K562 (cell line): ENCODE data around the gene GNG7. TPM values are rescaled to one million over a fixed set of nuclear protein-coding genes. Genes with fewer than 3 reads are reported as not detected.
A peak's percentile ranks its signal among the peaks of the same experiment; 100 is the strongest.

ENCODE experiments used
- CBFA2T3 ChIP-seq: fragments of 450-650 bp; IDR thresholded peaks from 2 replicates; pipeline ENCODE4 v1.6.1; 2017
- DDX20 ChIP-seq: fragments of 450-650 bp; IDR thresholded peaks from 2 replicates; pipeline ENCODE4 v1.6.1; 2016; ENCODE audit warnings: missing genetic modification characterization, low read depth, mild to moderate bottlenecking, missing compliant biosample characterization, moderate library complexity
- HDAC8 ChIP-seq: fragments of 450-650 bp; IDR thresholded peaks from 2 replicates; pipeline ENCODE4 v1.6.1; 2016; ENCODE audit warnings: mild to moderate bottlenecking, missing genetic modification characterization, moderate library complexity, missing compliant biosample characterization
- HNRNPLL ChIP-seq: fragments of 200-400 bp; formaldehyde crosslinking; IDR thresholded peaks from 2 replicates; pipeline ENCODE4 v1.6.1; 2017; ENCODE audit warnings: low read length, low read depth, mild to moderate bottlenecking; ENCODE audit not compliant: poor library complexity, severe bottlenecking
- MCM3 ChIP-seq: fragments of 450-650 bp; IDR thresholded peaks from 2 replicates; pipeline ENCODE4 v1.6.1; 2016
- OTX1 ChIP-seq: fragments of 450-650 bp; formaldehyde crosslinking; IDR thresholded peaks from 2 replicates; pipeline ENCODE4 v1.4.0; 2022; ENCODE audit warnings: mild to moderate bottlenecking
- POLR2B ChIP-seq: fragments of 450-650 bp; IDR thresholded peaks from 2 replicates; pipeline ENCODE4 v1.6.1; 2018; ENCODE audit warnings: low read depth; ENCODE audit not compliant: partially characterized antibody
- TEAD1 ChIP-seq, 2 experiments: fragments of 450-650 bp in 1 of 2; sonication (generic) in 1 of 2; formaldehyde crosslinking; IDR thresholded peaks; 2 replicates each; pipeline versions ENCODE4 v1.4.0 to v1.8.0; 2020 to 2022; ENCODE audit warnings: mild to moderate bottlenecking in 2 of 2, missing genetic modification reagents in 1 of 2
- VEZF1 ChIP-seq: fragments of 200-800 bp; sonication (Bioruptor generic); IDR thresholded peaks from 2 replicates; pipeline ENCODE4 v1.6.1; 2017; ENCODE audit warnings: missing genetic modification characterization, missing compliant biosample characterization
- ZC3H4 ChIP-seq: sonication (generic); formaldehyde crosslinking; IDR thresholded peaks from 2 replicates; pipeline ENCODE4 v1.9.0; 2021; ENCODE audit warnings: missing genetic modification reagents, borderline replicate concordance
- ZNF586 ChIP-seq: fragments of 450-650 bp; formaldehyde crosslinking; conservative IDR thresholded peaks from 2 replicates; pipeline ENCODE4 v1.4.0; 2020; ENCODE audit warnings: mild to moderate bottlenecking, moderate library complexity
- ZNF764 ChIP-seq: fragments of 250-450 bp; sonication (Bioruptor Pico); IDR thresholded peaks from 2 replicates; pipeline ENCODE4 v1.4.0; 2020; ENCODE audit warnings: low read depth, mild to moderate bottlenecking, moderate library complexity
- ZNF785 ChIP-seq: fragments of 250-450 bp; sonication (Bioruptor Pico); IDR thresholded peaks from 2 replicates; pipeline ENCODE4 v1.4.0; 2020; ENCODE audit warnings: mild to moderate bottlenecking
- polyA plus RNA-seq, 8 experiments: library from polyadenylated mRNA; depleted of rRNA in 4 of 8; stranded (reverse) in 5 of 8; unstranded in 3 of 8; fragments of >200 nt; fragmentation: Nextera tagmentation in 2 of 8; fragmentation: Illumina TruSeq in 1 of 8; extraction: Ambion mirVana in 2 of 8; extraction: Trizol in 1 of 8; gene quantifications; 2 replicates each; pipeline versions ENCODE4 v1.2.1 to v1.2.3, GENCODE V29; 2011 to 2014; ENCODE audit warnings: inconsistent platforms in 1 of 8, missing spikeins in 1 of 8
- total RNA-seq, 7 experiments: library from RNA; depleted of rRNA in 6 of 7; stranded (reverse); fragments of >200 nt in 6 of 7; fragmentation: Illumina TruSeq in 2 of 7; extraction: Trizol in 2 of 7; gene quantifications; 2 replicates each; pipeline versions ENCODE4 v1.2.1 to v1.2.3, GENCODE V29; 2011 to 2021; ENCODE audit warnings: low replicate concordance in 1 of 7
- TF ChIP-seq, protein P1 (sequence below): fragments of 150-350 bp; IDR thresholded peaks from 2 replicates; pipeline ENCODE4 v1.6.1; 2014; ENCODE audit warnings: low read depth, mild to moderate bottlenecking, low read length, borderline replicate concordance
- TF ChIP-seq, protein P2 (sequence below): fragments of 250-450 bp; sonication (Bioruptor Pico); IDR thresholded peaks from 2 replicates; pipeline ENCODE4 v1.4.0; 2020; ENCODE audit warnings: mild to moderate bottlenecking
- TF ChIP-seq, protein P3 (sequence below): sonication (generic); formaldehyde crosslinking; IDR thresholded peaks from 2 replicates; pipeline ENCODE4 v1.8.0; 2023; ENCODE audit warnings: mild to moderate bottlenecking, missing genetic modification reagents

GNG7 gene
- total and polyA plus RNA-seq, 9 of the 15 experiments (the other 6 are each of a cell fraction or from before 2014, with no cell fraction given), result 0.01 to 0.20 (median 0.06) TPM; not detected in 1

- TF ChIP-seq ZNF586 (CRISPR knock-in tag) (no peak), DDX20 (no peak), OTX1 (CRISPR knock-in tag) (no peak), POLR2B (no peak), ZNF785 (CRISPR knock-in tag) (no peak), HNRNPLL (peak; percentile 46), CBFA2T3 (no peak), ZNF764 (CRISPR knock-in tag) (no peak), MCM3 (no peak), HDAC8 (tag) (peak; percentile 81; the same call in 1 of the 2 replicates), VEZF1 (peak; percentile 67), ZC3H4 (CRISPR knock-in tag) (no peak), TEAD1 (CRISPR knock-in tag; IDR thresholded peaks at IDR 0.05) (peak; percentile 63 to 82; a peak in 3 of 4 replicates)
- TF ChIP-seq, protein P1, sequence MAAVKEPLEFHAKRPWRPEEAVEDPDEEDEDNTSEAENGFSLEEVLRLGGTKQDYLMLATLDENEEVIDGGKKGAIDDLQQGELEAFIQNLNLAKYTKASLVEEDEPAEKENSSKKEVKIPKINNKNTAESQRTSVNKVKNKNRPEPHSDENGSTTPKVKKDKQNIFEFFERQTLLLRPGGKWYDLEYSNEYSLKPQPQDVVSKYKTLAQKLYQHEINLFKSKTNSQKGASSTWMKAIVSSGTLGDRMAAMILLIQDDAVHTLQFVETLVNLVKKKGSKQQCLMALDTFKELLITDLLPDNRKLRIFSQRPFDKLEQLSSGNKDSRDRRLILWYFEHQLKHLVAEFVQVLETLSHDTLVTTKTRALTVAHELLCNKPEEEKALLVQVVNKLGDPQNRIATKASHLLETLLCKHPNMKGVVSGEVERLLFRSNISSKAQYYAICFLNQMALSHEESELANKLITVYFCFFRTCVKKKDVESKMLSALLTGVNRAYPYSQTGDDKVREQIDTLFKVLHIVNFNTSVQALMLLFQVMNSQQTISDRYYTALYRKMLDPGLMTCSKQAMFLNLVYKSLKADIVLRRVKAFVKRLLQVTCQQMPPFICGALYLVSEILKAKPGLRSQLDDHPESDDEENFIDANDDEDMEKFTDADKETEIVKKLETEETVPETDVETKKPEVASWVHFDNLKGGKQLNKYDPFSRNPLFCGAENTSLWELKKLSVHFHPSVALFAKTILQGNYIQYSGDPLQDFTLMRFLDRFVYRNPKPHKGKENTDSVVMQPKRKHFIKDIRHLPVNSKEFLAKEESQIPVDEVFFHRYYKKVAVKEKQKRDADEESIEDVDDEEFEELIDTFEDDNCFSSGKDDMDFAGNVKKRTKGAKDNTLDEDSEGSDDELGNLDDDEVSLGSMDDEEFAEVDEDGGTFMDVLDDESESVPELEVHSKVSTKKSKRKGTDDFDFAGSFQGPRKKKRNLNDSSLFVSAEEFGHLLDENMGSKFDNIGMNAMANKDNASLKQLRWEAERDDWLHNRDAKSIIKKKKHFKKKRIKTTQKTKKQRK, result no peak
- TF ChIP-seq, protein P2, sequence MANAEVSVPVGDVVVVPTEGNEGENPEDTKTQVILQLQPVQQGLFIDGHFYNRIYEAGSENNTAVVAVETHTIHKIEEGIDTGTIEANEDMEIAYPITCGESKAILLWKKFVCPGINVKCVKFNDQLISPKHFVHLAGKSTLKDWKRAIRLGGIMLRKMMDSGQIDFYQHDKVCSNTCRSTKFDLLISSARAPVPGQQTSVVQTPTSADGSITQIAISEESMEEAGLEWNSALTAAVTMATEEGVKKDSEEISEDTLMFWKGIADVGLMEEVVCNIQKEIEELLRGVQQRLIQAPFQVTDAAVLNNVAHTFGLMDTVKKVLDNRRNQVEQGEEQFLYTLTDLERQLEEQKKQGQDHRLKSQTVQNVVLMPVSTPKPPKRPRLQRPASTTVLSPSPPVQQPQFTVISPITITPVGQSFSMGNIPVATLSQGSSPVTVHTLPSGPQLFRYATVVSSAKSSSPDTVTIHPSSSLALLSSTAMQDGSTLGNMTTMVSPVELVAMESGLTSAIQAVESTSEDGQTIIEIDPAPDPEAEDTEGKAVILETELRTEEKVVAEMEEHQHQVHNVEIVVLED (CRISPR knock-in tag), result peak; percentile 72
- TF ChIP-seq, protein P3, sequence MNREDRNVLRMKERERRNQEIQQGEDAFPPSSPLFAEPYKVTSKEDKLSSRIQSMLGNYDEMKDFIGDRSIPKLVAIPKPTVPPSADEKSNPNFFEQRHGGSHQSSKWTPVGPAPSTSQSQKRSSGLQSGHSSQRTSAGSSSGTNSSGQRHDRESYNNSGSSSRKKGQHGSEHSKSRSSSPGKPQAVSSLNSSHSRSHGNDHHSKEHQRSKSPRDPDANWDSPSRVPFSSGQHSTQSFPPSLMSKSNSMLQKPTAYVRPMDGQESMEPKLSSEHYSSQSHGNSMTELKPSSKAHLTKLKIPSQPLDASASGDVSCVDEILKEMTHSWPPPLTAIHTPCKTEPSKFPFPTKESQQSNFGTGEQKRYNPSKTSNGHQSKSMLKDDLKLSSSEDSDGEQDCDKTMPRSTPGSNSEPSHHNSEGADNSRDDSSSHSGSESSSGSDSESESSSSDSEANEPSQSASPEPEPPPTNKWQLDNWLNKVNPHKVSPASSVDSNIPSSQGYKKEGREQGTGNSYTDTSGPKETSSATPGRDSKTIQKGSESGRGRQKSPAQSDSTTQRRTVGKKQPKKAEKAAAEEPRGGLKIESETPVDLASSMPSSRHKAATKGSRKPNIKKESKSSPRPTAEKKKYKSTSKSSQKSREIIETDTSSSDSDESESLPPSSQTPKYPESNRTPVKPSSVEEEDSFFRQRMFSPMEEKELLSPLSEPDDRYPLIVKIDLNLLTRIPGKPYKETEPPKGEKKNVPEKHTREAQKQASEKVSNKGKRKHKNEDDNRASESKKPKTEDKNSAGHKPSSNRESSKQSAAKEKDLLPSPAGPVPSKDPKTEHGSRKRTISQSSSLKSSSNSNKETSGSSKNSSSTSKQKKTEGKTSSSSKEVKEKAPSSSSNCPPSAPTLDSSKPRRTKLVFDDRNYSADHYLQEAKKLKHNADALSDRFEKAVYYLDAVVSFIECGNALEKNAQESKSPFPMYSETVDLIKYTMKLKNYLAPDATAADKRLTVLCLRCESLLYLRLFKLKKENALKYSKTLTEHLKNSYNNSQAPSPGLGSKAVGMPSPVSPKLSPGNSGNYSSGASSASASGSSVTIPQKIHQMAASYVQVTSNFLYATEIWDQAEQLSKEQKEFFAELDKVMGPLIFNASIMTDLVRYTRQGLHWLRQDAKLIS (CRISPR knock-in tag), result 0 out of 2 replicates have a peak, but pooled peaks have one; percentile 81
Observed at GRCh38 chr19:2739602-2740313, 37.3 kb upstream of the GNG7 start, which contains the start of gene SLC39A3 (continued).
